B cell (primary cell): ENCODE results near the gene BHMT.

ENCODE experiments used
- EZH2 ChIP-seq: IDR thresholded peaks from 2 replicates; pipeline ENCODE4 v1.6.1; 2012; ENCODE audit warnings: borderline replicate concordance, low read depth, mild to moderate bottlenecking, moderate library complexity, low read length; ENCODE audit not compliant: insufficient read depth, poor library complexity, severe bottlenecking
- TF ChIP-seq, protein P1 (sequence below): fragments of 200-600 bp; IDR thresholded peaks from one replicate; pipeline ENCODE4 v1.8.0; 2022; ENCODE audit warnings: antibody characterized with exemption, mild to moderate bottlenecking

DNA sequence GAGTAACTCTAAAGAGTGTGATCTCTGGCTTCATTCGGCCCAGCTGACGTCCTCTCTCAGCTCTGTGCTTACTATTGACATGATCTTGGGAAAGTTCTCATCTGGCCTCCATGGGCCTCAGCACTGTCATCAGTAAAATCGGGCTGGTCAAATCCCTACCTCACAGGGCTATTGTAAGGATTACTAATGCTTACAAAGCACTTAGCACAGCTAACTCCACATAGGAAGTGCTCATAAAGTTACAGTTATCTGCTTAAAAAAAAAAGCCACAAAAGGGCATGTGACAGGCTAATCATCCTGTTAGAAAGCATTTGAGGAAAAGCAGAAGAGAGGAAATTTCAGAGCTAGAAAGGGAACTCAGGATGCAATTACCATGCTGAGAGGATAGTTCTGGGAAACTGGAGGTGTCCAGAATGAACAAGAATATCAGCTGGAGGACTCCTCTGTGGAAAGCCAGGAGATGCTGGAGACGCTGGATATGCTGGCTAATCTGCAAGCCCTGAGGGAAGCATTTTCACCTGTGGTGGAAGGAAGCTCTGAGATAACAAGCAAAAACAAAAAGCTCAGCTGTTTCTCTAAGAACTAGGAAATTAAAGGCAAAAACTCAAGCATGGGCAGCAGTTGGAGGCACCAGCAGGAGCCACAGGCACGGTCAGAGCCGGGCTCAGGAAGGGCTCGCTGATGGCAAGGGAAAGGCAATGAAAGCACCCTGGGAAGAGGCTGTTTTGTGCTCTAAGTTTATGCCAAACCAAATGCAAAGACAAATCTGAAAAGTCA lies 4.4 kb upstream of the BHMT start:
- TF ChIP-seq, protein P1, sequence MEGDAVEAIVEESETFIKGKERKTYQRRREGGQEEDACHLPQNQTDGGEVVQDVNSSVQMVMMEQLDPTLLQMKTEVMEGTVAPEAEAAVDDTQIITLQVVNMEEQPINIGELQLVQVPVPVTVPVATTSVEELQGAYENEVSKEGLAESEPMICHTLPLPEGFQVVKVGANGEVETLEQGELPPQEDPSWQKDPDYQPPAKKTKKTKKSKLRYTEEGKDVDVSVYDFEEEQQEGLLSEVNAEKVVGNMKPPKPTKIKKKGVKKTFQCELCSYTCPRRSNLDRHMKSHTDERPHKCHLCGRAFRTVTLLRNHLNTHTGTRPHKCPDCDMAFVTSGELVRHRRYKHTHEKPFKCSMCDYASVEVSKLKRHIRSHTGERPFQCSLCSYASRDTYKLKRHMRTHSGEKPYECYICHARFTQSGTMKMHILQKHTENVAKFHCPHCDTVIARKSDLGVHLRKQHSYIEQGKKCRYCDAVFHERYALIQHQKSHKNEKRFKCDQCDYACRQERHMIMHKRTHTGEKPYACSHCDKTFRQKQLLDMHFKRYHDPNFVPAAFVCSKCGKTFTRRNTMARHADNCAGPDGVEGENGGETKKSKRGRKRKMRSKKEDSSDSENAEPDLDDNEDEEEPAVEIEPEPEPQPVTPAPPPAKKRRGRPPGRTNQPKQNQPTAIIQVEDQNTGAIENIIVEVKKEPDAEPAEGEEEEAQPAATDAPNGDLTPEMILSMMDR = no peak
- TF ChIP-seq EZH2 = no peak
